Motor neuron (in vitro differentiated cells): ENCODE data around the gene NCS1. TPM values are rescaled to one million over a fixed set of nuclear protein-coding genes. Genes with fewer than 3 reads are reported as not detected.

Source experiments
- ATAC-seq, 8 experiments: fragments of 200-7000 bp; cut with Tn5 transposase; replicated peaks in 6 of 8; 2 replicates each; pipeline ENCODE4 v1.8.0; 2021; ENCODE audit warnings: mild to moderate bottlenecking in 8 of 8, moderate library complexity in 8 of 8
- H3K27ac ChIP-seq, 2 donors: fragments of 250-450 bp; sonication (Bioruptor Pico); 2 replicates each; pipeline ENCODE4 v1.9.0; 2021; ENCODE audit warnings: antibody characterized with exemption in 2 of 2, mild to moderate bottlenecking in 2 of 2, moderate library complexity in 1 of 2
- H3K4me1 ChIP-seq, 2 donors: fragments of 250-450 bp; sonication (Bioruptor Pico); replicated peaks in 1 of 2; 2 replicates each; pipeline ENCODE4 v1.6.1; 2021; ENCODE audit warnings: antibody characterized with exemption in 2 of 2, mild to moderate bottlenecking in 2 of 2, moderate library complexity in 1 of 2
- H3K4me3 ChIP-seq, 5 donors: fragments of 250-450 bp; sonication (Bioruptor Pico); 2 replicates each; pipeline ENCODE4 v1.9.0; 2021; ENCODE audit warnings: antibody characterized with exemption in 5 of 5, mild to moderate bottlenecking in 5 of 5, moderate library complexity in 4 of 5
- WGBS, 10 experiments: fragments of 450-650 bp; shearing (Covaris generic); methylation state at CpG; one replicate each; pipeline ENCODE4 v1.0.0; 2022; 5-methylcytosine and 5-hydroxymethylcytosine counted together
- in situ Hi-C, 9 experiments: fragments of 400-800 bp; cut with MboI; loops; one replicate each; pipeline ENCODE4 v1.15.0; 2021; ENCODE audit warnings: low sequenced_read_pairs in 9 of 9, low pct_unique_long_range_greater_than_20kb in 2 of 9; ENCODE audit not compliant: unreplicated experiment in 9 of 9
- total RNA-seq, 8 experiments: library from RNA; unstranded; fragments of 300-600 nt; gene quantifications; 2 replicates each; pipeline versions ENCODE4 v1.2.3 to v1.2.4, GENCODE V29; 2022

Gene NCS1
- total RNA-seq, 8 experiments from 2014 or later, result 11.2 to 104 (median 34.7) TPM

GRCh38 chr9:130215341-130216119, 43.3 kb downstream of the NCS1 start:
- peak overlapping the region; percentile 42 to 69 for H3K27ac ChIP-seq
- in situ Hi-C loops, result no loop called here
- 70 to 80% (median 80%) methylated on average over 1 to 2 of the region's 16 CpGs; no CpG with 5 or more reads in 7 of the 10 experiments for WGBS, 10 experiments
- H3K4me3 ChIP-seq, result no peak overlapping the region
- H3K4me1 ChIP-seq, result peaks cover 37 to 41% of the 10 kb centered on the region in 2 donors
- ATAC-seq, result no peak

DNA sequence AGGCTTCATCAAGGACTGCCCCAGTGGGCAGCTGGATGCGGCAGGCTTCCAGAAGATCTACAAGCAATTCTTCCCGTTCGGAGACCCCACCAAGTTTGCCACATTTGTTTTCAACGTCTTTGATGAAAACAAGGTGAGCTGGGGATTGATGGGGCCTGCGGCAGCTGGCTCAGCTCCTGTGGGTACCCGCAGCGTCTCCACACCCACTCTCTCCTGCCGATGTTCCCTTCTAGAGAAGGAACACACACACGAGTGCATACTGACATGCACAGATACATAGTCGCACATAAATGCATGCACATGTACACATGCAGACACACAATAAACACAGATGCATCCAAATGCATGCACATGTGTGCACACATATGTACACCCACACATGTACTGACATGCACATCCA, 45.6 kb downstream of the NCS1 start:
- in situ Hi-C loops, result no loop called here
- Histone ChIP-seq H3K27ac (no peak overlapping the region), H3K4me1 (peaks cover 42 to 47% of the 10 kb centered on the region in 2 donors), H3K4me3 (no peak overlapping the region)
- no peak for ATAC-seq
- WGBS, 10 experiments, result 70 to 100% (median 91%) methylated on average over 2 to 5 of the region's 10 CpGs; no CpG with 5 or more reads in 5 of the 10 experiments

- in situ Hi-C loops, result no loop called here
- H3K4me1 ChIP-seq, result peaks cover 33 to 34% of the 10 kb centered on the region in 2 donors
- no CpG with 5 or more reads among the region's 16 CpGs for WGBS, 10 experiments
- no peak overlapping the region for H3K4me3 ChIP-seq
- ATAC-seq, result peak in 5 of 8 experiments; percentile 4 to 15 (median 11)
- peak overlapping the region; percentile 22 to 59 for H3K27ac ChIP-seq
Observed at GRCh38 chr9:130219661-130220096, 47.5 kb downstream of the NCS1 start.

GRCh38 chr9:130220352-130220751, 48.1 kb downstream of the NCS1 start:
- WGBS, 10 experiments, result 0 to 50% (median 20%) methylated on average over 1 of the region's 9 CpGs; no CpG with 5 or more reads in 7 of the 10 experiments
- H3K27ac ChIP-seq, result peak overlapping the region; percentile 22 to 59
- peaks cover 26 to 29% of the 10 kb centered on the region in 2 donors for H3K4me1 ChIP-seq
- H3K4me3 ChIP-seq, result no peak overlapping the region
- in situ Hi-C loops, result no loop called here
- ATAC-seq, result peak in 6 of 8 experiments; percentile 59 to 92 (median 90)

DNA sequence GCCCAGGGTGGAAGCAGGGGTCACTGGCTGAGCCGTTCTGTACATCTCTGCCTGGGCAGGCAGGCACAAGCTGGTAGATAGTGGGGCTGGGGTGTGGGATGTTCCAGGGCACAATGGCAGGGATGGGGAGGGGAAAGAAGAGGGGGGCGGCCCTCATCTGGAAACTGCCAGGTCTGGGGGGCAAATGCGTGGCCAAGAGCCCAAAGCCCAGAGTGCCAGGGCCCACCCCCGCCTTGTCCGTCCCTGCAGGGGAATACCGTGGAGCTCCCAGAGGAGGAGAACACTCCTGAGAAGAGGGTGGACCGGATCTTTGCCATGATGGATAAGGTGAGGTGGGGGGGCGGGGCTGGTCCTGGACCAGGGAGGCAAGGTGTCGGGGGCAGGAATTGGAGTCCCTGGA, 50.6 kb downstream of the NCS1 start:
- 100% methylated on average over 1 of the region's 9 CpGs; no CpG with 5 or more reads in 9 of the 10 experiments for WGBS, 10 experiments
- in situ Hi-C loops, result no loop called here
- H3K4me1 ChIP-seq, result peaks cover 15 to 20% of the 10 kb centered on the region in 2 donors
- H3K27ac ChIP-seq, result no peak overlapping the region
- peak in 1 of 8 experiments; percentile 23 for ATAC-seq
- H3K4me3 ChIP-seq, result no peak overlapping the region

DNA sequence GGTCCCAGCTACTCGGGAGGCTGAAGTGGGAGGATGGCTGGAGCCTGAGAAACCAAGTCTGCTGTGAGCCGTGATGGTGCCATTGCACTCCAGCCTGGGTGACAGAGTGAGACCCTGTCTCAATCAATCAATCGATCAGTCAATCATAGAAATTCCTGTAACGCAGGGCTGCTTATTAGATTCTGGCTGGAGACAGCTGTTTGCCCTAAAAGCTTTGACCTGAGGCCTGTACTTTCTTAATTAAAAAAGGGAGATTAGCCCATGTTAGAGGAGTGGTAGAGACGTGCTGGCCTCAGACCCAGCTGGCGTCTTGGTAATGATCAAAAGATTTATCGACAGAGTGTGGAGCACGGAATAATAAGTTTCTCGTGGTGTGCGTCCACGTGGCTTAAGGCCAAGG, 52.9 kb downstream of the NCS1 start:
- 77 to 100% (median 92%) methylated on average over 1 to 5 of the region's 11 CpGs; no CpG with 5 or more reads in 3 of the 10 experiments for WGBS, 10 experiments
- in situ Hi-C loops, result loop anchor here in 4 of 9 experiments (25.0 kb wide), 1 partner anchor 113 kb away; no protein-coding TSS in a partner anchor
- H3K4me3 ChIP-seq, result no peak overlapping the region
- no peak for ATAC-seq
- no peak overlapping the region for H3K27ac ChIP-seq
- peaks cover 10% of the 10 kb centered on the region in 2 donors for H3K4me1 ChIP-seq

DNA sequence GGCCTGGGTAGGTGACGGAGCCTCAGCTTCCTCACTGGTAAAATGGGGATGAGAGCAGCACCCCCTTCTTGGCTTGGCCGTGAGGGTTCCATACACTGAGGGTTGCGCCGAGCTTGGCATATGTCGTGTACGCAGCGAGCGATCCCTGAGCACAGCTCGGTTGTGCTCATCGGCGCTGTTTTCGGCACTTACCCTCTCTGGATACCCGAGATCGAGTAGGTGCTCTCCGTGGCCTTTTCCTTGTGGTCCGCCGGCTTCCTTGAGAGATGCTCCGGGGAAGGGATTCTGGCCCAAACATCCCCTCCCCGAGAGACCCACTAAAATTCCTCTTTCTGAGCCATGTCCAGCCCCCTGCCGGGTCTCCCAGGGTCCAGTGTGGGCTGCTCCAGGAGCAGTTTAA, 53.4 kb downstream of the NCS1 start:
- Histone ChIP-seq H3K4me3 (no peak overlapping the region), H3K27ac (no peak overlapping the region), H3K4me1 (peaks cover 5% of the 10 kb centered on the region in 2 donors)
- no peak for ATAC-seq
- in situ Hi-C loops, result loop anchor here in 4 of 9 experiments (25.0 kb wide), 1 partner anchor 113 kb away; no protein-coding TSS in a partner anchor
- WGBS, 10 experiments, result 83 to 97% (median 96%) methylated on average over 1 to 15 of the region's 20 CpGs; no CpG with 5 or more reads in 7 of the 10 experiments

DNA sequence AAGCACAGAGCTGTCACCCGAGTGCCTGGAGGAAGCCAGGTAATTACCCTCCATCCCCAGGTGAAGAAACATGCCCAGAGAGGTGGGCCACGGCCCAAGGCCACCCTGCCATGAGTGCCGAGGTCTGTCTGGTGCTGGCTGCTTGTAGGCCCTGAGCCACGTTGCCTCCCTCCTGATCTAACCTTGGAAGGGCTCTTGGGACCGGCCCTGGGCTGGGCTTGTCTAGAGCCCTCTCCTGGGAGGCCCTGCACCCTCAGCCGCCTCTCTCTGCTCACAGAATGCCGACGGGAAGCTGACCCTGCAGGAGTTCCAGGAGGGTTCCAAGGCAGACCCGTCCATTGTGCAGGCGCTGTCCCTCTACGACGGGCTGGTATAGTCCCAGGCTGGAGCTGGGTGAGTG, 53.9 kb downstream of the NCS1 start:
- Histone ChIP-seq H3K4me1 (no peaks in the 10 kb centered on the region), H3K27ac (no peak overlapping the region), H3K4me3 (no peak overlapping the region)
- in situ Hi-C loops, result loop anchor here in 4 of 9 experiments (25.0 kb wide), 1 partner anchor 114 kb away; no protein-coding TSS in a partner anchor
- WGBS, 10 experiments, result 90 to 100% methylated on average over 1 to 2 of the region's 12 CpGs; no CpG with 5 or more reads in 8 of the 10 experiments
- no peak for ATAC-seq

GRCh38 chr9:130227833-130228232, 55.6 kb downstream of the NCS1 start:
- no peak for ATAC-seq
- Histone ChIP-seq H3K4me1 (no peaks in the 10 kb centered on the region), H3K4me3 (no peak overlapping the region), H3K27ac (no peak overlapping the region)
- in situ Hi-C loops, result loop anchor here in 4 of 9 experiments (25.0 kb wide), 1 partner anchor 116 kb away; no protein-coding TSS in a partner anchor
- 86 to 100% (median 100%) methylated on average over 1 to 2 of the region's 3 CpGs; no CpG with 5 or more reads in 6 of the 10 experiments for WGBS, 10 experiments

DNA sequence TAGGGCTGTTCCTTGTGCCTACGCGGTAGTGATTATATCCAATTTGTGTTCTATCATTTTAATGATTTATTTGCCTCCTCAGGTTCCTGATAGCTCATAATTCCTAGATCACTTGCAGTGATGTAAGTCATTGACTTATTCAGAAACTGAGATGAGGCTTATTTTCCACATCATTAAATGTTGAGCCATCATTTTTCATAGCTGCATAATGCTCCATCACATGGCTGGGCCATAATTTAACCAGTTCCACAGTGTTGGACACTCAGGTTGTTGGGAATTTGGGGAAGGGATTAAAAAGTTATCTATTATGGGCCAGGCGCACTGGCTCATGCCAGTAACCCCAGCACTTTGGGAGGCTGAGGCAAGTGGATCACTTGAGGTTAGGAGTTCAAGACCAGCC, 57.6 kb downstream of the NCS1 start:
- 40 to 80% (median 60%) methylated on average over 1 to 3 of the region's 3 CpGs; no CpG with 5 or more reads in 3 of the 10 experiments for WGBS, 10 experiments
- no peak overlapping the region for H3K4me3 ChIP-seq
- no peak overlapping the region for H3K27ac ChIP-seq
- ATAC-seq, result no peak
- H3K4me1 ChIP-seq, result no peaks in the 10 kb centered on the region
- in situ Hi-C loops, result loop anchor here in 6 of 9 experiments (10.0 to 25.0 kb wide), 2 partner anchors 117 to 125 kb away; no protein-coding TSS in a partner anchor

GRCh38 chr9:130230631-130231030, 58.4 kb downstream of the NCS1 start:
- in situ Hi-C loops, result loop anchor here in 6 of 9 experiments (10.0 to 25.0 kb wide), 2 partner anchors 118 to 126 kb away; no protein-coding TSS in a partner anchor
- Histone ChIP-seq H3K27ac (no peak overlapping the region), H3K4me1 (peaks cover 0 to under 1% of the 10 kb centered on the region in 2 donors), H3K4me3 (no peak overlapping the region)
- 80 to 100% (median 100%) methylated on average over 1 of the region's 1 CpG; no CpG with 5 or more reads in 7 of the 10 experiments for WGBS, 10 experiments
- no peak for ATAC-seq

- Histone ChIP-seq H3K4me3 (no peak overlapping the region), H3K4me1 (peaks cover 6 to 8% of the 10 kb centered on the region in 2 donors), H3K27ac (no peak overlapping the region)
- peak in 1 of 8 experiments; percentile 20 for ATAC-seq
- 40 to 100% (median 72%) methylated on average over 1 to 21 of the region's 27 CpGs; no CpG with 5 or more reads in 3 of the 10 experiments for WGBS, 10 experiments
- in situ Hi-C loops, result loop anchor here in 6 of 9 experiments (10.0 to 25.0 kb wide), 2 partner anchors 121 to 128 kb away; no protein-coding TSS in a partner anchor
Observed at GRCh38 chr9:130232899-130233586, 60.8 kb downstream of the NCS1 start.
